ENCODE measurements around the gene SLC25A48. TPM values are rescaled to one million over a fixed set of nuclear protein-coding genes. Genes with fewer than 3 reads are reported as not detected.

The SLC25A48 gene
- total RNA-seq = not detected
- long read RNA-seq = 0 reads

GRCh38 chr5:135834639-135835529 is at the start of gene SLC25A48:
SLC25A48 (plus strand) TSS chr5:135834663; CDS start chr5:135834848, 185 bp downstream.
- Histone ChIP-seq H3K4me3 (peak within 1 kb of the TSS; percentile 21), H3K4me1 (no peaks in the 10 kb centered on the region), H3K27ac (no peak within 1 kb of the TSS), H3K36me3 (no peaks in the 10 kb centered on the region), H3K27me3 (peaks cover 49% of the 10 kb centered on the region), H3K9me3 (no peaks in the 10 kb centered on the region)
- peak; percentile 44 for TF ChIP-seq CTCF (IDR thresholded peaks at IDR 0.05)
- intact Hi-C loops (cut with DNase I) = no loop called here
- DNase-seq = peak; percentile 76
- ATAC-seq = peak; percentile 70

GRCh38 chr5:135800656-135801055 is 33.8 kb upstream of the SLC25A48 start:
- DNase-seq (no peak), ATAC-seq (peak; percentile 14)
- Histone ChIP-seq H3K4me3 (no peak overlapping the region), H3K27ac (no peak overlapping the region), H3K36me3 (no peaks in the 10 kb centered on the region), H3K27me3 (peaks cover 39% of the 10 kb centered on the region), H3K9me3 (no peaks in the 10 kb centered on the region), H3K4me1 (no peaks in the 10 kb centered on the region)
- intact Hi-C loops (cut with DNase I) = no loop called here
- no peak for TF ChIP-seq CTCF (IDR thresholded peaks at IDR 0.05)

- TF ChIP-seq CTCF (IDR thresholded peaks at IDR 0.05) = no peak
- DNase-seq (no peak), ATAC-seq (no peak)
- intact Hi-C loops (cut with DNase I) = no loop called here
- Histone ChIP-seq H3K4me3 (no peak overlapping the region), H3K4me1 (no peaks in the 10 kb centered on the region), H3K36me3 (no peaks in the 10 kb centered on the region), H3K9me3 (no peaks in the 10 kb centered on the region), H3K27ac (no peak overlapping the region), H3K27me3 (no peaks in the 10 kb centered on the region)
Measured at GRCh38 chr5:135810188-135810943, 24.1 kb upstream of the SLC25A48 start.

- Histone ChIP-seq H3K36me3 (no peaks in the 10 kb centered on the region), H3K9me3 (no peaks in the 10 kb centered on the region), H3K27ac (no peak overlapping the region), H3K27me3 (no peaks in the 10 kb centered on the region), H3K4me3 (no peak overlapping the region), H3K4me1 (no peaks in the 10 kb centered on the region)
- DNase-seq = no peak
- TF ChIP-seq CTCF (IDR thresholded peaks at IDR 0.05) = no peak
- intact Hi-C loops (cut with DNase I) = no loop called here
- no peak for ATAC-seq
Measured at GRCh38 chr5:135811007-135811406, 23.5 kb upstream of the SLC25A48 start.

GRCh38 chr5:135813758-135814157 is 20.7 kb upstream of the SLC25A48 start:
- Histone ChIP-seq H3K27me3 (no peaks in the 10 kb centered on the region), H3K27ac (no peak overlapping the region), H3K4me1 (no peaks in the 10 kb centered on the region), H3K36me3 (no peaks in the 10 kb centered on the region), H3K4me3 (no peak overlapping the region), H3K9me3 (no peaks in the 10 kb centered on the region)
- ATAC-seq (no peak), DNase-seq (no peak)
- no peak for TF ChIP-seq CTCF (IDR thresholded peaks at IDR 0.05)
- intact Hi-C loops (cut with DNase I) = no loop called here
